GM23248 (cell line): ENCODE results near the gene EXD3.

Experiments used
- EZH2 ChIP-seq: fragments of 200-600 bp; sonication (generic); IDR thresholded peaks from 2 replicates; pipeline ENCODE4 v1.6.1; 2018; ENCODE audit warnings: antibody characterized with exemption, mild to moderate bottlenecking; ENCODE audit not compliant: insufficient read depth, poor library complexity, severe bottlenecking
- EZH2phosphoT487 ChIP-seq: fragments of 200-600 bp; sonication (generic); IDR thresholded peaks from 2 replicates; pipeline ENCODE4 v1.6.1; 2018; ENCODE audit warnings: antibody characterized with exemption, moderate library complexity, mild to moderate bottlenecking, low read depth; ENCODE audit not compliant: insufficient read depth

DNA sequence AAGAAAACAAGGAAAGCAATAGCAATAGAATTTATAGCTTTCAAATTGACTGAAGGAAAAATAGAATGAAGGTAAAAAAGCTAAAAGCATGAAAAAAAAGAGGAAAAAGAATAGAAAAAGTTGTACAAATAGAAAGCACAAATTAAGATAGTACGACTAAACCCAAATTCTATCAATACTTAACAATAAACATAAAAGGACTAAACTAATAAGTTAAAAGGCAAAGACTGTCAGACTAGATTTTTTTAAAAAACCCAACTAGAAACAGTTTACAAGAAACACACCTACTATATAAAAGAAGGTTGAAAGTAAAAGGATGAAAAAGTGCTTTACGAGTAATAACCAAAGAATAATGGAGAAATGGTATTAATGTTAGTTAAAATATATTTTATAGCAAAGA, 86.2 kb downstream of the EXD3 start:
- TF ChIP-seq EZH2 (no peak), EZH2phosphoT487 (no peak)
